ENCODE data around the gene ELMOD3.
A peak's percentile ranks its signal among the peaks of the same experiment; 100 is the strongest.

Gene ELMOD3

DNA sequence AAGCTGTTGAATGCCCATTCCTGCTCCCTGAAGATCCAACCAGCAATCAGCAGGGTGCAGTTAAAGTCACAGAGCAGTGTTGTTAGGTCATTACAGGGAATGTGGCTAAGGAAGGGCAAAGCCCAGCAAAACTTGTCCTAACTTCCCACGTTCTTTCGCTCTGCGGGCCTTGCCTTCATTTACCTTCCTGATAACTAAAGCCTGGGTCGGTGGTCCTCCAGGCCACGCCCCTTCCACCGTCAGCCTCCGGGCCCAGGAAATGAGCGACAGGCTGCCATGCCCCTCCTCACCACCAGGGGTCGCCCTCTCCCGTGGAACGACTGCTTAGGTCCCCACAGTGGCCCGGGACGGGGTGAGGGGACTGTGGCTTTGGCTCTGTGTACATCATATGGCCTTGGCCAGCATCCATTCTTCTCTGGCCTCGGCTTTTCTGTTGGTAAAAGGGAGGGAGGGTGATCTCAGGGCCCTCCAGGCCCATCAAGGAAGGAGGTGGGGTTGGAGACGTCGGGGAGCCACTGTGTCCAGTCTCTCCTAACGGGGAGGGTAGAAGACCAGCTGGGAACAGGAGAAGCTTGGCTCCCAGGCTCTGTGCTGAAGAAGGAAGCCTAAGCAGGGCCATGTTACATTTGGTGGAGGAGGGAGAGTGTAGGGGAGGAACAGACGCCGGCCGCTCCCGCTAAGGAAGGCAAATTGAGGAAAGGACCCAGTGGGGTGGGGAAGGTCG lies 66.1 kb downstream of the ELMOD3 start (continued):
- TF ChIP-seq ELK4 (IDR thresholded peaks at IDR 0.05; ENCODE audit: borderline replicate concordance, low read depth, low read length) (no peak), ZNF623 (tag by site-specific recombination; IDR thresholded peaks at IDR 0.05) (no peak), GLIS1 (tag by site-specific recombination; IDR thresholded peaks at IDR 0.05) (no peak), WT1 (tag by site-specific recombination; IDR thresholded peaks at IDR 0.05) (no peak), ZNF596 (tag by site-specific recombination; IDR thresholded peaks at IDR 0.05) (no peak), BCL6B (tag by site-specific recombination; IDR thresholded peaks at IDR 0.05) (no peak), EGR2 (tag by site-specific recombination; IDR thresholded peaks at IDR 0.05; ENCODE audit: low read depth) (no peak), ZIC2 (tag by site-specific recombination; IDR thresholded peaks at IDR 0.05) (no peak), ZNF239 (tag by site-specific recombination; IDR thresholded peaks at IDR 0.05) (no peak), ZNF146 (tag by site-specific recombination; IDR thresholded peaks at IDR 0.05) (no peak), KLF1 (tag by site-specific recombination; IDR thresholded peaks at IDR 0.05) (no peak), ZNF426 (tag by site-specific recombination; IDR thresholded peaks at IDR 0.05) (no peak), PRDM6 (tag by site-specific recombination; IDR thresholded peaks at IDR 0.05) (no peak), KLF10 (tag by site-specific recombination; IDR thresholded peaks at IDR 0.05) (no peak), ZNF626 (tag by site-specific recombination; IDR thresholded peaks at IDR 0.05) (no peak), ZFP41 (tag by site-specific recombination; IDR thresholded peaks at IDR 0.05; ENCODE audit: borderline replicate concordance) (no peak), KLF7 (tag by site-specific recombination; IDR thresholded peaks at IDR 0.05; ENCODE audit: borderline replicate concordance) (no peak), BCL11A (tag by site-specific recombination; IDR thresholded peaks at IDR 0.05; ENCODE audit: low read depth) (no peak), ZNF274 (IDR thresholded peaks at IDR 0.05; ENCODE audit: low read length) (no peak), ZNF274 (tag by site-specific recombination; IDR thresholded peaks at IDR 0.05; ENCODE audit: borderline replicate concordance) (no peak)
- TF ChIP-seq, protein P1, sequence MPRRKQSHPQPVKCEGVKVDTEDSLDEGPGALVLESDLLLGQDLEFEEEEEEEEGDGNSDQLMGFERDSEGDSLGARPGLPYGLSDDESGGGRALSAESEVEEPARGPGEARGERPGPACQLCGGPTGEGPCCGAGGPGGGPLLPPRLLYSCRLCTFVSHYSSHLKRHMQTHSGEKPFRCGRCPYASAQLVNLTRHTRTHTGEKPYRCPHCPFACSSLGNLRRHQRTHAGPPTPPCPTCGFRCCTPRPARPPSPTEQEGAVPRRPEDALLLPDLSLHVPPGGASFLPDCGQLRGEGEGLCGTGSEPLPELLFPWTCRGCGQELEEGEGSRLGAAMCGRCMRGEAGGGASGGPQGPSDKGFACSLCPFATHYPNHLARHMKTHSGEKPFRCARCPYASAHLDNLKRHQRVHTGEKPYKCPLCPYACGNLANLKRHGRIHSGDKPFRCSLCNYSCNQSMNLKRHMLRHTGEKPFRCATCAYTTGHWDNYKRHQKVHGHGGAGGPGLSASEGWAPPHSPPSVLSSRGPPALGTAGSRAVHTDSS (tag by site-specific recombination; IDR thresholded peaks at IDR 0.05), result no peak
- TF ChIP-seq, protein P2, sequence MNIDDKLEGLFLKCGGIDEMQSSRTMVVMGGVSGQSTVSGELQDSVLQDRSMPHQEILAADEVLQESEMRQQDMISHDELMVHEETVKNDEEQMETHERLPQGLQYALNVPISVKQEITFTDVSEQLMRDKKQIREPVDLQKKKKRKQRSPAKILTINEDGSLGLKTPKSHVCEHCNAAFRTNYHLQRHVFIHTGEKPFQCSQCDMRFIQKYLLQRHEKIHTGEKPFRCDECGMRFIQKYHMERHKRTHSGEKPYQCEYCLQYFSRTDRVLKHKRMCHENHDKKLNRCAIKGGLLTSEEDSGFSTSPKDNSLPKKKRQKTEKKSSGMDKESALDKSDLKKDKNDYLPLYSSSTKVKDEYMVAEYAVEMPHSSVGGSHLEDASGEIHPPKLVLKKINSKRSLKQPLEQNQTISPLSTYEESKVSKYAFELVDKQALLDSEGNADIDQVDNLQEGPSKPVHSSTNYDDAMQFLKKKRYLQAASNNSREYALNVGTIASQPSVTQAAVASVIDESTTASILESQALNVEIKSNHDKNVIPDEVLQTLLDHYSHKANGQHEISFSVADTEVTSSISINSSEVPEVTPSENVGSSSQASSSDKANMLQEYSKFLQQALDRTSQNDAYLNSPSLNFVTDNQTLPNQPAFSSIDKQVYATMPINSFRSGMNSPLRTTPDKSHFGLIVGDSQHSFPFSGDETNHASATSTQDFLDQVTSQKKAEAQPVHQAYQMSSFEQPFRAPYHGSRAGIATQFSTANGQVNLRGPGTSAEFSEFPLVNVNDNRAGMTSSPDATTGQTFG (tag by site-specific recombination; IDR thresholded peaks at IDR 0.05; ENCODE audit: borderline replicate concordance), result no peak
- TF ChIP-seq, protein P3, sequence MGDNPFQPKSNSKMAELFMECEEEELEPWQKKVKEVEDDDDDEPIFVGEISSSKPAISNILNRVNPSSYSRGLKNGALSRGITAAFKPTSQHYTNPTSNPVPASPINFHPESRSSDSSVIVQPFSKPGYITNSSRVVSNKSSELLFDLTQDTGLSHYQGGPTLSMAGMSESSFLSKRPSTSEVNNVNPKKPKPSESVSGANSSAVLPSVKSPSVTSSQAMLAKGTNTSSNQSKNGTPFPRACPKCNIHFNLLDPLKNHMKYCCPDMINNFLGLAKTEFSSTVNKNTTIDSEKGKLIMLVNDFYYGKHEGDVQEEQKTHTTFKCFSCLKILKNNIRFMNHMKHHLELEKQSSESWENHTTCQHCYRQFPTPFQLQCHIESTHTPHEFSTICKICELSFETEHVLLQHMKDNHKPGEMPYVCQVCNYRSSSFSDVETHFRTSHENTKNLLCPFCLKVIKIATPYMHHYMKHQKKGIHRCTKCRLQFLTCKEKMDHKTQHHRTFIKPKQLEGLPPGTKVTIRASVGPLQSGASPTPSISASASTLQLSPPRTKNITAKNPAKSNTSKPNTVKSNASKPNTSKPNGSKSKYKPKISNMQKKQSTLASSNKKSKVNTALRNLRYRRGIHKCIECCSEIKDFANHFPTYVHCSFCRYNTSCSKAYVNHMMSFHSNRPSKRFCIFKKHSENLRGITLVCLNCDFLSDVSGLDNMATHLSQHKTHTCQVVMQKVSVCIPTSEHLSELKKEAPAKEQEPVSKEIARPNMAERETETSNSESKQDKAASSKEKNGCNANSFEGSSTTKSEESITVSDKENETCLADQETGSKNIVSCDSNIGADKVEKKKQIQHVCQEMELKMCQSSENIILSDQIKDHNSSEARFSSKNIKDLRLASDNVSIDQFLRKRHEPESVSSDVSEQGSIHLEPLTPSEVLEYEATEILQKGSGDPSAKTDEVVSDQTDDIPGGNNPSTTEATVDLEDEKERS (tag by site-specific recombination; IDR thresholded peaks at IDR 0.05), result no peak
- TF ChIP-seq, protein P4, sequence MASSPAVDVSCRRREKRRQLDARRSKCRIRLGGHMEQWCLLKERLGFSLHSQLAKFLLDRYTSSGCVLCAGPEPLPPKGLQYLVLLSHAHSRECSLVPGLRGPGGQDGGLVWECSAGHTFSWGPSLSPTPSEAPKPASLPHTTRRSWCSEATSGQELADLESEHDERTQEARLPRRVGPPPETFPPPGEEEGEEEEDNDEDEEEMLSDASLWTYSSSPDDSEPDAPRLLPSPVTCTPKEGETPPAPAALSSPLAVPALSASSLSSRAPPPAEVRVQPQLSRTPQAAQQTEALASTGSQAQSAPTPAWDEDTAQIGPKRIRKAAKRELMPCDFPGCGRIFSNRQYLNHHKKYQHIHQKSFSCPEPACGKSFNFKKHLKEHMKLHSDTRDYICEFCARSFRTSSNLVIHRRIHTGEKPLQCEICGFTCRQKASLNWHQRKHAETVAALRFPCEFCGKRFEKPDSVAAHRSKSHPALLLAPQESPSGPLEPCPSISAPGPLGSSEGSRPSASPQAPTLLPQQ (tag by site-specific recombination; IDR thresholded peaks at IDR 0.05), result peak; percentile 52; the same call in 1 of the 2 replicates
- TF ChIP-seq, protein P5, sequence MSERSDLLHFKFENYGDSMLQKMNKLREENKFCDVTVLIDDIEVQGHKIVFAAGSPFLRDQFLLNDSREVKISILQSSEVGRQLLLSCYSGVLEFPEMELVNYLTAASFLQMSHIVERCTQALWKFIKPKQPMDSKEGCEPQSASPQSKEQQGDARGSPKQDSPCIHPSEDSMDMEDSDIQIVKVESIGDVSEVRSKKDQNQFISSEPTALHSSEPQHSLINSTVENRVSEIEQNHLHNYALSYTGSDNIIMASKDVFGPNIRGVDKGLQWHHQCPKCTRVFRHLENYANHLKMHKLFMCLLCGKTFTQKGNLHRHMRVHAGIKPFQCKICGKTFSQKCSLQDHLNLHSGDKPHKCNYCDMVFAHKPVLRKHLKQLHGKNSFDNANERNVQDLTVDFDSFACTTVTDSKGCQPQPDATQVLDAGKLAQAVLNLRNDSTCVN (tag by site-specific recombination; optimal IDR thresholded peaks at IDR 0.05), result no peak

All from HEK293 (cell line).